ENCODE measurements around the gene ITM2B. TPM values are rescaled to one million over a fixed set of nuclear protein-coding genes. Genes with fewer than 3 reads are reported as not detected.
A peak's percentile ranks its signal among the peaks of the same experiment; 100 is the strongest.

Gene ITM2B
- 177 and 403 TPM in 2 replicates for total RNA-seq

DNA sequence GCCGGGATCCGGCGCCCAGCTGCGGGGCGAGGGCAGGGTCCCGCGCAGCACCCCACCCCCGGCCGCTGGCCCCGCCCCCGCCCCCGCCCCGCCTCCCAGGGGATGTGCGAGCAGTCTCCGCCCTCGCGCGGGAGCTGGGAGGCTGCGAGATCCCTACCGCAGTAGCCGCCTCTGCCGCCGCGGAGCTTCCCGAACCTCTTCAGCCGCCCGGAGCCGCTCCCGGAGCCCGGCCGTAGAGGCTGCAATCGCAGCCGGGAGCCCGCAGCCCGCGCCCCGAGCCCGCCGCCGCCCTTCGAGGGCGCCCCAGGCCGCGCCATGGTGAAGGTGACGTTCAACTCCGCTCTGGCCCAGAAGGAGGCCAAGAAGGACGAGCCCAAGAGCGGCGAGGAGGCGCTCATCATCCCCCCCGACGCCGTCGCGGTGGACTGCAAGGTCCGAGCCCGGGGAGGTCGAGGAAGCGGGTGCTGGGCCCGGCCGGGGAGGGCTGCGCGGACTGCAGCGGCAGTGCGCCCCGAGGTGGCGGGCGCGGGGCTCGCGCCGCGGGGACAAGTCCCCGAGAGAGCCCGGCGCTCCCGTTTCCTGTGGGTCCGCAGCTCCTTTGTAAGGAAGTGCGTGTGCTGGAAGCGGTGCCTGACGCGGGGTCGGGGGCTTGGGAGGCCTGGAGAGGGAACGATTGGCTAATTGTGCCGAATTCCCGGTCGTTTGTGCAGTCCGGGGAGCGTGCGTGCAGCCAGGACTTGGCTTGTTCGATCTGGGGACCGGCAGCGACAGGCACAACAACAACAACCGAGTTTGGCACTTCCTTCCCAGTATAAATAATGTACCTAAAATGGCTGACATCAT is at the start of gene ITM2B:
Gene ITM2B, plus strand, starts transcription at position 161 of the 843 bp plus-strand sequence. Its CDS starts 155 bp downstream, at position 316.
- H3K4me3 ChIP-seq (ENCODE audit: low read depth, low read length): peak within 1 kb of the TSS; percentile 94
- DNase-seq (ENCODE audit: low read depth): no peak
- TF ChIP-seq, protein P1, sequence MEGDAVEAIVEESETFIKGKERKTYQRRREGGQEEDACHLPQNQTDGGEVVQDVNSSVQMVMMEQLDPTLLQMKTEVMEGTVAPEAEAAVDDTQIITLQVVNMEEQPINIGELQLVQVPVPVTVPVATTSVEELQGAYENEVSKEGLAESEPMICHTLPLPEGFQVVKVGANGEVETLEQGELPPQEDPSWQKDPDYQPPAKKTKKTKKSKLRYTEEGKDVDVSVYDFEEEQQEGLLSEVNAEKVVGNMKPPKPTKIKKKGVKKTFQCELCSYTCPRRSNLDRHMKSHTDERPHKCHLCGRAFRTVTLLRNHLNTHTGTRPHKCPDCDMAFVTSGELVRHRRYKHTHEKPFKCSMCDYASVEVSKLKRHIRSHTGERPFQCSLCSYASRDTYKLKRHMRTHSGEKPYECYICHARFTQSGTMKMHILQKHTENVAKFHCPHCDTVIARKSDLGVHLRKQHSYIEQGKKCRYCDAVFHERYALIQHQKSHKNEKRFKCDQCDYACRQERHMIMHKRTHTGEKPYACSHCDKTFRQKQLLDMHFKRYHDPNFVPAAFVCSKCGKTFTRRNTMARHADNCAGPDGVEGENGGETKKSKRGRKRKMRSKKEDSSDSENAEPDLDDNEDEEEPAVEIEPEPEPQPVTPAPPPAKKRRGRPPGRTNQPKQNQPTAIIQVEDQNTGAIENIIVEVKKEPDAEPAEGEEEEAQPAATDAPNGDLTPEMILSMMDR (conservative IDR thresholded peaks at IDR 0.05; ENCODE audit: low read depth, low read length): peak; percentile 52

DNA sequence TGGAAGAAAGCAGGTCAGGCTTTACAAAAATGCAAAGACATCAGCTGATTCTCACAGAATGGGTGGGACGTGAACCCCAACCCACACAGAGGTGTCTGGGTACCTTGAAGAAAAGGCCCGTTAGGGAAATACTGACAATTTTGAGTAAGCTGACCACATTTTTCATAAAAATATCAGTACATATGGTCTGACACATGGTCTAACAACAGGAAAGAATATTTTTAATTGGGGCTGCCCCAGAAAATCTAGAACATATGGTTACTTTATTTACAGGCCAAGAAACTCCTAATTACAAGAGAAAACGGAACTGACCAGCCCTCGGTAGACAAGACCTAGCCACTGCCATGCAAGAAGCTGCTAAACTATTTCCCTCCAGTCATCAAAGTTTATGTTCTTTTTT is 48.7 kb upstream of the ITM2B start:
- H3K4me3 ChIP-seq (ENCODE audit: low read depth, low read length): no peak overlapping the region
- DNase-seq (ENCODE audit: low read depth): no peak
- TF ChIP-seq, protein P1 (conservative IDR thresholded peaks at IDR 0.05; ENCODE audit: low read depth, low read length): no peak

DNA sequence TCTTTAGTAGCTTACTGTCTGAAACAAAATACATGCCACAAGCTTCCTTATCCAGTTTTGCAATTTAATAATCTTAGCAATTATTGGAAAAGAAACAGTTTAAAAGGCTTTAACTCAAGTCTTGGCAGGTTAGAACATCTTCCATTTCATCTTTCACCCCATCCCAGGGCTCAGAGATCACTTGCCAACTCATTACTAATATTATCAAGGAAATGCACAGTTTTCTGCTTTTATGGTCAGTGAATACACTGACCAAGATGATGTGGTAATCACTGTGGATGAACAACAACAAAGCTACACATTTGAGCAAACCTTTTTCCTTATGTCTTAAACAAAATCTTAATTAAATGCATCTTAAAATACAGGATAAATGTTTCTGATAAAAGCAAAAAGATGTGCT is 48.0 kb upstream of the ITM2B start:
- TF ChIP-seq, protein P1 (conservative IDR thresholded peaks at IDR 0.05; ENCODE audit: low read depth, low read length): no peak
- no peak for DNase-seq (ENCODE audit: low read depth)
- H3K4me3 ChIP-seq (ENCODE audit: low read depth, low read length): no peak overlapping the region

DNA sequence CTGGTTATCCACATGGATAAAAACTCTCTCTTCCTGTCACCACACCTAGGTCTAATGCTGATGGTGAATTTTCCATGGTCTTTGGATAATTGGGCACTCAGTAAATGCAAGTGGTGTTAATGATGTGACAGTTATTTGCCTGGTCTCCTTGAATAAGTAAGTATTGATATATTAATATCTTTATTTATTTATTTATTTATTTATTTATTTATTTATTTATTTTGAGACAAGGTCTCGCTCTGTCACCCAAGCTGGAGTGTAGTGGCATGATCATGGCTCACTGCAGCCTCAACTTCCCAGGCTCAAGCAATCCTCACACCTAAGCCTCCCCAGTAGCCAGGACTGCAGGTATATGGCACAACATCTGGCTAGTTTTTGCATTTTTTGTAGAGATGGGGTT is 46.3 kb upstream of the ITM2B start:
- TF ChIP-seq, protein P1 (conservative IDR thresholded peaks at IDR 0.05; ENCODE audit: low read depth, low read length): no peak
- DNase-seq (ENCODE audit: low read depth): no peak
- no peak overlapping the region for H3K4me3 ChIP-seq (ENCODE audit: low read depth, low read length)

DNA sequence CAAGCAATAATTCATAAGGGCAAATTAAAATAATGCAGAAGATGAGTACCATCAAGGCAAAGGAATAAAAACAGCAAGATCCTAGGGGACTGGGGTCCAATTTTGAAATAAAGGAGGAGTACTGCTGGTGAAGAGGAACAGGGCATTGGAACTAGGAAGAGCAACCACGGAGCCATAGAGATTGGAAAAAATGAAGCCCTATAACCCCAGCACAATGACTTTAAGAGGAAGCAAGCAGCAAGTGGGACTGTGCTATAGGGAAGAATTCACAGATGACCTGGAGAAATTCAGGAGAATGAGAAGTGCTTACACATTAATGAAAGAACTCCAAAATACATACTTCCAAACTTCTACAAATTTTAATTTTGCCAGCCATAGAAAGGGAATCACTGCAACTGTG is 44.9 kb upstream of the ITM2B start:
- no peak overlapping the region for H3K4me3 ChIP-seq (ENCODE audit: low read depth, low read length)
- DNase-seq (ENCODE audit: low read depth): no peak
- TF ChIP-seq, protein P1 (conservative IDR thresholded peaks at IDR 0.05; ENCODE audit: low read depth, low read length): no peak

DNA sequence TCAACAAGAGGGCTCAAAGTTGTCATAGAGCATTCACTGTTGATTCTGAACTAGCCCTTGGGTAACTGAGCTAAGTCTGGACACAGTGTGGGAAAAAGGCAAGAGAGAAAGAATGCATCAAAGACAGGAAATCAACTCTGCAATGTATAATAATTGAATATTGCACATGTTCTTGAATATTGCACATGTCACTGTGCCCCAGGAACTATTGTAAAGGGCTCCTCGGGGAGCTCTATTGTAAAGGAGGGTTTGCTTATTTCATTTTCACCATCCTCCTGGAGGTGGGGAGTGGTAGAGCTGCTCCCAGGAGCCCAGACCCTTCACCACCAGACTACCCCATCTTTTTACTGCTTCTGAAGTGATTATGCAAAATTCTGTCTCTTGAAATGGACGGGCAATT is 44.4 kb upstream of the ITM2B start:
- no peak for DNase-seq (ENCODE audit: low read depth)
- TF ChIP-seq, protein P1 (conservative IDR thresholded peaks at IDR 0.05; ENCODE audit: low read depth, low read length): no peak
- no peak overlapping the region for H3K4me3 ChIP-seq (ENCODE audit: low read depth, low read length)

DNA sequence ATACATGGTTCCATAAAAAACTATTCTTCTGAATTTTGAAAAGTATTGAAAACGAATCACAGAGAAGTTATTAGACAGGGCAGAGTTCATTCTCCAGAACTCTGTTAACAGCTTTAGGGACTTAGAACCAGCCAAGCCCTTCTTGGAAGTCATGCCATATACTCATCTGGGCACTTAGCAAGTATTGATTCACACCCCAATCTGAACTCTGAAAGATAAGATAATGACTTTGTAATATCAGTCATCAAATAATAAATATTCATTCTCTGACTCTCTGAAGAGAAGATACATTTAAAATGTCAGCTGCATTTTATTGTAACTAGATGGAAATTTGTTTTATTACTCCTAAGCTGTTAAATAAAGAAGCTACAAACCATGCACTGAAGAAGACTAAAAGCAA is 43.8 kb upstream of the ITM2B start:
- no peak for DNase-seq (ENCODE audit: low read depth)
- H3K4me3 ChIP-seq (ENCODE audit: low read depth, low read length): no peak overlapping the region
- TF ChIP-seq, protein P1 (conservative IDR thresholded peaks at IDR 0.05; ENCODE audit: low read depth, low read length): no peak

All from epithelial cell of proximal tubule (primary cell).